AG04450 (cell line): ENCODE data around the gene LPIN3. TPM values are rescaled to one million over a fixed set of nuclear protein-coding genes. Genes with fewer than 3 reads are reported as not detected.

Experiments used
- CTCF ChIA-PET: fragments of 300-600, 350-600 bp; formaldehyde crosslinking; extraction: SDS; loops from one replicate; lab custom pipeline; 2022; ENCODE audit warnings: antibody characterized with exemption, inconsistent platforms; lab: Charles Lee
- POLR2A ChIA-PET: fragments of 350-600 bp; formaldehyde crosslinking; extraction: SDS; loops from one replicate; lab custom pipeline; 2021; ENCODE audit warnings: antibody characterized with exemption, inconsistent platforms; lab: Yijun Ruan, JAX
- DNase-seq: peaks from one replicate; pipeline ENCODE4 v3.0.0-alpha.2; 2011; ENCODE audit warnings: low read depth, low spot score
- H3K27ac ChIP-seq: one replicate; pipeline ENCODE4 v1.5.1; 2012; ENCODE audit warnings: low read depth, low read length, control low read depth
- H3K27me3 ChIP-seq: one replicate; pipeline ENCODE4 v1.6.0; 2012; ENCODE audit warnings: low read length; ENCODE audit not compliant: control insufficient read depth, insufficient read depth
- H3K4me3 ChIP-seq: 2 replicates; pipeline ENCODE4 v1.5.1; 2011; ENCODE audit warnings: mild to moderate bottlenecking, low read depth, low read length, control low read depth
- H3K9me3 ChIP-seq: 2 replicates; pipeline ENCODE4 v1.5.1; 2012; ENCODE audit warnings: low read length; ENCODE audit not compliant: control insufficient read depth, insufficient read depth
- polyA plus RNA-seq: library from polyadenylated mRNA; depleted of rRNA; stranded (reverse); fragments of >200 nt; gene quantifications from 2 replicates; pipeline ENCODE4 v1.2.3, GENCODE V29; 2011
- TF ChIP-seq, protein P1 (sequence below): IDR thresholded peaks from 2 replicates; pipeline ENCODE4 v1.5.1; 2011; ENCODE audit warnings: low read depth, low read length, control low read depth, inconsistent platforms

LPIN3 gene
- polyA plus RNA-seq, 1 experiment, result 1.2 TPM

DNA sequence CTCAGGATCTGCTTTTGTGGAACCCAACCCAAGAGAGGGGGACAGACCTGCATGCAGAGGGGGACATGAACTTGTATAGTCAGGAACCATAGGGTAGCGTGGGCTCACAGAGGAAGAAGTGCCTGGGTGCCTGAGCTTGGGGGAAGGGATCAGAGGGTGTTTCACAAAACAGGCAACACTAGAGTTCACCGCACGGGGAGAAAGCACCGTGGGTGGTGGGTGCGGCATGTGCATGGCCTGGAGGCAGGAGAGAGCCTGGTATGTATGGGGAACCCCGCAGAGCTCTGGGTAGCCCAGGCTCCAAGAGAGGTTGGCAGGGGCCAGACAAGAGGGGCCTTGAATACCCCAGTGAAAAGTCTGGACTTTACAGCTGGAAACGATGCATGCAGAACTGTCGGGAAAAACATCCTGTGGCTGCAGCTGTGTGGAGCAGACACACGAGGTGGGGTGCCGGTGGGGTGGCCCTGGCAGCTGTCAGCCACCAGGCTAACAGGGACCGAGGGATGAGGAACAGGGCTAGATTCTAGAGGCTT, 32.7 kb downstream of the LPIN3 start:
- TF ChIP-seq, protein P1, sequence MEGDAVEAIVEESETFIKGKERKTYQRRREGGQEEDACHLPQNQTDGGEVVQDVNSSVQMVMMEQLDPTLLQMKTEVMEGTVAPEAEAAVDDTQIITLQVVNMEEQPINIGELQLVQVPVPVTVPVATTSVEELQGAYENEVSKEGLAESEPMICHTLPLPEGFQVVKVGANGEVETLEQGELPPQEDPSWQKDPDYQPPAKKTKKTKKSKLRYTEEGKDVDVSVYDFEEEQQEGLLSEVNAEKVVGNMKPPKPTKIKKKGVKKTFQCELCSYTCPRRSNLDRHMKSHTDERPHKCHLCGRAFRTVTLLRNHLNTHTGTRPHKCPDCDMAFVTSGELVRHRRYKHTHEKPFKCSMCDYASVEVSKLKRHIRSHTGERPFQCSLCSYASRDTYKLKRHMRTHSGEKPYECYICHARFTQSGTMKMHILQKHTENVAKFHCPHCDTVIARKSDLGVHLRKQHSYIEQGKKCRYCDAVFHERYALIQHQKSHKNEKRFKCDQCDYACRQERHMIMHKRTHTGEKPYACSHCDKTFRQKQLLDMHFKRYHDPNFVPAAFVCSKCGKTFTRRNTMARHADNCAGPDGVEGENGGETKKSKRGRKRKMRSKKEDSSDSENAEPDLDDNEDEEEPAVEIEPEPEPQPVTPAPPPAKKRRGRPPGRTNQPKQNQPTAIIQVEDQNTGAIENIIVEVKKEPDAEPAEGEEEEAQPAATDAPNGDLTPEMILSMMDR, result no peak
- H3K4me3 ChIP-seq, result no peak overlapping the region
- peaks cover 12% of the 10 kb centered on the region for H3K9me3 ChIP-seq
- ChIA-PET POLR2A (no interaction called here), CTCF (no interaction called here)
- no peak overlapping the region for H3K27ac ChIP-seq
- no peak for DNase-seq
- H3K27me3 ChIP-seq, result peaks cover 46% of the 10 kb centered on the region

DNA sequence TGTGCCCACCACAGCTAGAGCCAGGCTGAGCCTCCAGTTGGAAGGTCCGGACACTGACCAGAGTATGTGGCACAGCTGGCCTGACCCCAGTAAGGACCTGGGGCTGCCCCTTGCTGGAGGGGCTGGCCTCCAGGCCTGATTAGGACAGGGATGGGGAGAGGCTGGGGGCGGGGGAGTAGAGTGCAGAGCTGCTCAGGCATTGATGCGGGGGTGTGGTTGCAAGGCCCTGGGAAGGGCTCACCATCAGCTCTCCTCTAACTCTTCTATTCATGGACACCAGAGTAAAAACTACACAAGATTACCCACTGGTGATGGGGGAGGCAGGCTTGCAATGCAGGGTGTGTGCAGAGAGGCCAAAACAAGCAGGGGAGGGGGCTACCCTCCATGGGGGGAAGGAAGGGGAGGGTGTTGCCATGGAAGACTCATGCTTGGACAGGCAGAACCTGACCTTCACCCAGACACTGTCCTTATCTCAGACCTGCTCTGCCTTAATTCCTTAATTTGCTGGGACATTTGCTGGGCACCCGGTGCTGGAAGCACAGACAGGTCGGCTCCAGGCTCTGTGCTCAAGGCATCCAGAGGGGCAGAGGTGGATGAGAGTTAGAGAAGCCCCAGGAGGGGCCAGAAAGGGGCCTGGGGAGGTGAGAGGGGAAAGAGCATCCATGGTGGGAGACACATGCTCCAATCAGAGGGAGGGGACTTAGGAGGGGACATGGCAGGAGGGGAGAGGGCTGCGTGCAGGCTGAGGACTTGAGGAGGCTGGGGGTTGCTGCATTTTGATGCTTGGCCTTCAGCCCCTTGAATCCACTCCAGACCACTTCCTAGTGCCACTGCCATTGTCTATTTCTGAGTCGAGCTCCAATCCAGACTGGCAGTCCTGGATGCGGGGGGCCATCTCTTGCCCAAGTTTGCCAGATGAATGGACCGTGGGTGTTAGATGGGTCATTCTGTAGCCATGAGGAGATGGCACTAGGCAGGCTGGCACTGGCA, 33.6 kb downstream of the LPIN3 start:
- ChIA-PET CTCF (no interaction called here), POLR2A (no interaction called here)
- peaks cover 12% of the 10 kb centered on the region for H3K9me3 ChIP-seq
- TF ChIP-seq, protein P1, result no peak
- no peak overlapping the region for H3K27ac ChIP-seq
- H3K27me3 ChIP-seq, result peaks cover 47% of the 10 kb centered on the region
- DNase-seq, result no peak
- no peak overlapping the region for H3K4me3 ChIP-seq

DNA sequence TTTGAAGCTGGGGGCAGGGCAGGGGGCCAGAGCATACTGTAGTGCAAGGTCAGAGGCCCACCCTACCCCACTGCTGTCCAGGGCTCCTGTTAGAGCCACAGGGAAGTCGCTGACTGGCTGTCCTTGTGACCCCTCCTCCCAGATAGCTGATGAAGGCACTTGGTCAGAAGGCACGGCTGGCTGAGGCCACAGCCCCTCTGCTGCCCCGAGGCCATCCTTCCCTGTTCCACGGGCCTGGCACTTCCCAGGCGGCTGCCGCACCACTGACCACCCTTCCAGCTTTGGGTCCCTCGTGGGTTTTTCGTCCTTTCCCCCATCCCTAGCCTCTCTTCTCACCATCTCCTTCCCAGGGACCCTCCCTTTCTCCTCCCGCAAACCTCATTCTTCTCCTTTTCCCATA, 35.2 kb downstream of the LPIN3 start:
- POLR2A ChIA-PET, result no interaction called here
- CTCF ChIA-PET, result interaction anchor here (1.3 kb wide), 1 partner anchor 203 kb away, joined by 3 read pairs; no protein-coding TSS in a partner anchor
- H3K9me3 ChIP-seq, result peaks cover 12% of the 10 kb centered on the region
- TF ChIP-seq, protein P1, result no peak
- DNase-seq, result no peak
- peaks cover 49% of the 10 kb centered on the region for H3K27me3 ChIP-seq
- H3K27ac ChIP-seq, result no peak overlapping the region
- no peak overlapping the region for H3K4me3 ChIP-seq

DNA sequence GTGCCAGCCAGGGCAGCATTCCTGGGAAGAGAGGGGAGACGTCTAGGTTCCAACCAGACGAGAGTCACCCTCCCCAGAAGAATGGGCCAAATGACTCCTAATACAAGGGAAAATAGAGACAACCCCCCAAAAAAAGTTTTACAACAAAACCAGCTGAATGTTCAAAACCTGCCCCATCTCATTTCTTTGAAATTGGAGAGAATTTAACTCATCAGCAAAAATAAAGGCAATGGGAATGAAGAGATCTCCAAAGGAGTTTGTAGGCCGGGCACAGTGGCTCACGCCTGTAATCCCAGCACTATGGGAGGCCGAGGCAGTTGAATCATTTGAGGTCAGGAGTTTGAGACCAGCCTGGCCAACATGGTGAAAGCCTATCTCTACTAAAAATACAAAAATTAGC, 35.7 kb downstream of the LPIN3 start:
- no peak overlapping the region for H3K27ac ChIP-seq
- POLR2A ChIA-PET, result no interaction called here
- CTCF ChIA-PET, result interaction anchor here (1.3 kb wide), 1 partner anchor 203 kb away, joined by 3 read pairs; no protein-coding TSS in a partner anchor
- TF ChIP-seq, protein P1, result no peak
- no peak overlapping the region for H3K4me3 ChIP-seq
- peaks cover 45% of the 10 kb centered on the region for H3K27me3 ChIP-seq
- peaks cover 7% of the 10 kb centered on the region for H3K9me3 ChIP-seq
- DNase-seq, result no peak

DNA sequence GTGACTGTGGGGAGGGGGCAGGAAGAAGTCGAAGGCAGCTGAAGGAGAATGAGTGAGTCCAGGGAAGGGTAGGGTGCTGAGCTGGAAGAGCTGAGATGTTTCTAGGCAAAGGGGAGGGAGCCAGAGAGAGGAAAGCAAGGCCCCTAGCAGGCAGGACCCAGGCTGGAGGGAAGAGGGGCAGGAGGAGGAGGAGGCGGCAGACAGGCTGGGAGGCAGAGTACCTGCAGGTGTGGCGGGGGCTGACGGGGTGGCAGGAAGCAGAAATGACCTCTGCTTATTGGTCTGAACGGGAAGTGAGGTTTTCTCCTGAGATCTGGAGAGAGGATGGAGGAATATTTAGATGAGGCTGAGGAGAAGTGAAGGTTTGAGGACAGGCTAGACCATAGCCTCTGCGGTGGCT, 36.7 kb downstream of the LPIN3 start:
- peaks cover 41% of the 10 kb centered on the region for H3K27me3 ChIP-seq
- no peak overlapping the region for H3K4me3 ChIP-seq
- TF ChIP-seq, protein P1, result no peak
- no peak overlapping the region for H3K27ac ChIP-seq
- POLR2A ChIA-PET, result no interaction called here
- DNase-seq, result no peak
- CTCF ChIA-PET, result no interaction called here
- H3K9me3 ChIP-seq, result peaks cover 3% of the 10 kb centered on the region
